OCI-LY3 (cell line): ENCODE results near the gene ARHGAP26.

ENCODE experiments used
- H2AFZ ChIP-seq: fragments of 200-600, 300-600 bp; shearing (Covaris generic); 2 replicates; pipeline ENCODE4 v1.6.0; 2014; ENCODE audit warnings: antibody characterized with exemption, low read depth, low read length
- H3K27ac ChIP-seq: fragments of 200-600, 300-600 bp; sonication (generic); 2 replicates; pipeline ENCODE4 v1.5.1; 2014; ENCODE audit warnings: mild to moderate bottlenecking, low read length, moderate library complexity, mixed read lengths
- H3K27me3 ChIP-seq: fragments of 200-600, 300-600 bp; sonication (generic); 2 replicates; pipeline ENCODE4 v1.6.1; 2014; ENCODE audit warnings: low read depth, low read length, mixed read lengths
- H3K36me3 ChIP-seq: fragments of 200-600, 300-600 bp; sonication (generic); replicated peaks from 2 replicates; pipeline ENCODE3; 2014; ENCODE audit warnings: low read depth, low read length, mixed read lengths
- H3K4me1 ChIP-seq: fragments of 300-600, 200-600 bp; sonication (generic); 2 replicates; pipeline ENCODE4 v1.6.1; 2014; ENCODE audit warnings: low read length, mixed read lengths
- H3K4me2 ChIP-seq: fragments of 200-600, 300-600 bp; sonication (generic); 2 replicates; pipeline ENCODE4 v1.6.1; 2014; ENCODE audit warnings: low read length, mixed read lengths
- H3K4me3 ChIP-seq: fragments of 300-600, 200-600 bp; sonication (generic); 2 replicates; pipeline ENCODE4 v1.5.1; 2014; ENCODE audit warnings: antibody characterized with exemption, mild to moderate bottlenecking, low read length, moderate library complexity
- H3K79me2 ChIP-seq: fragments of 300-600, 200-600 bp; shearing (Covaris generic); 2 replicates; pipeline ENCODE4 v1.6.1; 2014; ENCODE audit warnings: mild to moderate bottlenecking, low read length, mixed read lengths
- H3K9ac ChIP-seq: fragments of 300-600, 200-600 bp; shearing (Covaris generic); 2 replicates; pipeline ENCODE4 v1.6.0; 2014; ENCODE audit warnings: mild to moderate bottlenecking, low read length, moderate library complexity
- H3K9me3 ChIP-seq: fragments of 200-600, 300-600 bp; shearing (Covaris generic); 2 replicates; pipeline ENCODE4 v1.6.1; 2014; ENCODE audit warnings: low read length, mixed read lengths; ENCODE audit not compliant: insufficient read depth
- H4K20me1 ChIP-seq: fragments of 200-600, 300-600 bp; sonication (generic); 2 replicates; pipeline ENCODE4 v1.6.1; 2016; ENCODE audit warnings: low read length, mixed read lengths; ENCODE audit not compliant: insufficient read depth
- EZH2phosphoT487 ChIP-seq: fragments of 200-600 bp; shearing (Covaris generic); IDR thresholded peaks from 2 replicates; pipeline ENCODE4 v1.6.1; 2018; ENCODE audit warnings: antibody characterized with exemption, mixed run types, low read depth
- TF ChIP-seq, protein P1 (sequence below): fragments of 200-600, 300-600 bp; sonication (generic); IDR thresholded peaks from 2 replicates; pipeline ENCODE4 v1.5.1; 2014; ENCODE audit warnings: antibody characterized with exemption, low read length, low read depth

ARHGAP26 gene

DNA sequence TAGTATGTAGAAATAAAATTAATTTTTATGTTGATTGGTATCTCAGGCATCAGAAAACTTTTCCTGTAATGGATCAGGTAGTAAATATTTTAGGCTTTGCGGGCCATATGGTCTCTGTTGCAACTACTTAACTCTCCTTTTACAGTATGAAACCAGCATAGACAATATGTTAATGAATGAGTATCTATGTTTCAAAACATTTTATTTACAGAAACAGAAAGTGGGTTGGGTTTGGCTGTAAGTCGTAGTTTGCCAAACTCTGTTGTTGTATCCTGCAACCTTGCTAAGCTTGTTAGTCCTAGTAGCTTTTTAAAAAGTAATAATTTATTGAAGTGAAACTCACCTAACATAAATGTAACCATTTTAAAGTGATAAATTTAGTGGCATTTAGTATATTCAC lies 501.3 kb downstream of the ARHGAP26 start:
- no peak overlapping the region for H3K4me3 ChIP-seq
- H3K9ac ChIP-seq, result no peak overlapping the region
- H3K27ac ChIP-seq, result no peak overlapping the region
- no peak overlapping the region for H2AFZ ChIP-seq
- no peaks in the 10 kb centered on the region for H3K79me2 ChIP-seq
- H4K20me1 ChIP-seq, result no peaks in the 10 kb centered on the region
- H3K4me1 ChIP-seq, result no peaks in the 10 kb centered on the region
- no peaks in the 10 kb centered on the region for H3K27me3 ChIP-seq
- H3K4me2 ChIP-seq, result no peak overlapping the region
- peaks cover 8% of the 10 kb centered on the region for H3K36me3 ChIP-seq
- TF ChIP-seq EZH2phosphoT487, result no peak
- TF ChIP-seq, protein P1, sequence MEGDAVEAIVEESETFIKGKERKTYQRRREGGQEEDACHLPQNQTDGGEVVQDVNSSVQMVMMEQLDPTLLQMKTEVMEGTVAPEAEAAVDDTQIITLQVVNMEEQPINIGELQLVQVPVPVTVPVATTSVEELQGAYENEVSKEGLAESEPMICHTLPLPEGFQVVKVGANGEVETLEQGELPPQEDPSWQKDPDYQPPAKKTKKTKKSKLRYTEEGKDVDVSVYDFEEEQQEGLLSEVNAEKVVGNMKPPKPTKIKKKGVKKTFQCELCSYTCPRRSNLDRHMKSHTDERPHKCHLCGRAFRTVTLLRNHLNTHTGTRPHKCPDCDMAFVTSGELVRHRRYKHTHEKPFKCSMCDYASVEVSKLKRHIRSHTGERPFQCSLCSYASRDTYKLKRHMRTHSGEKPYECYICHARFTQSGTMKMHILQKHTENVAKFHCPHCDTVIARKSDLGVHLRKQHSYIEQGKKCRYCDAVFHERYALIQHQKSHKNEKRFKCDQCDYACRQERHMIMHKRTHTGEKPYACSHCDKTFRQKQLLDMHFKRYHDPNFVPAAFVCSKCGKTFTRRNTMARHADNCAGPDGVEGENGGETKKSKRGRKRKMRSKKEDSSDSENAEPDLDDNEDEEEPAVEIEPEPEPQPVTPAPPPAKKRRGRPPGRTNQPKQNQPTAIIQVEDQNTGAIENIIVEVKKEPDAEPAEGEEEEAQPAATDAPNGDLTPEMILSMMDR, result no peak
- 0 out of 2 replicates have a peak, but pooled peaks cover 7% of the 10 kb centered on the region for H3K9me3 ChIP-seq

DNA sequence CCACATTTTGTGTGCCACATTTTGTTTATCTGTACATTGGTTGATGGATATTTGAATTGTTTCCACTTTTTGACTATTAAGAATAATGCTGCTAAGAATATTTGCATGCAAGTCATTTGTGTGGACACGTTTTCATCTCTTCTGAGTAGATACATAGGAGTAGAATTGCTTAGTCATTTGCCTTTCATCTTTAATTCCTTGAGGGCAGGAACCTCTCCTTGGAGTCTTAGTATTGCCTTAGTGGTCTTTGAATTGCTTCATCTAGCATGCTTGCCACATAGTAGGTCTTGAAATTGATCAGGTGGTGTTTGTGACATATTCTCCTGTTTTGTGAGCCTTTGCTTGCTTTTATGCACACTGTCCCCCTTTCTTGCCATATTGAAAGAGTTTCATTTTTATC lies 504.8 kb downstream of the ARHGAP26 start:
- Histone ChIP-seq H3K9ac (no peak overlapping the region), H3K27ac (no peak overlapping the region)
- TF ChIP-seq EZH2phosphoT487, result no peak
- TF ChIP-seq, protein P1, result no peak

DNA sequence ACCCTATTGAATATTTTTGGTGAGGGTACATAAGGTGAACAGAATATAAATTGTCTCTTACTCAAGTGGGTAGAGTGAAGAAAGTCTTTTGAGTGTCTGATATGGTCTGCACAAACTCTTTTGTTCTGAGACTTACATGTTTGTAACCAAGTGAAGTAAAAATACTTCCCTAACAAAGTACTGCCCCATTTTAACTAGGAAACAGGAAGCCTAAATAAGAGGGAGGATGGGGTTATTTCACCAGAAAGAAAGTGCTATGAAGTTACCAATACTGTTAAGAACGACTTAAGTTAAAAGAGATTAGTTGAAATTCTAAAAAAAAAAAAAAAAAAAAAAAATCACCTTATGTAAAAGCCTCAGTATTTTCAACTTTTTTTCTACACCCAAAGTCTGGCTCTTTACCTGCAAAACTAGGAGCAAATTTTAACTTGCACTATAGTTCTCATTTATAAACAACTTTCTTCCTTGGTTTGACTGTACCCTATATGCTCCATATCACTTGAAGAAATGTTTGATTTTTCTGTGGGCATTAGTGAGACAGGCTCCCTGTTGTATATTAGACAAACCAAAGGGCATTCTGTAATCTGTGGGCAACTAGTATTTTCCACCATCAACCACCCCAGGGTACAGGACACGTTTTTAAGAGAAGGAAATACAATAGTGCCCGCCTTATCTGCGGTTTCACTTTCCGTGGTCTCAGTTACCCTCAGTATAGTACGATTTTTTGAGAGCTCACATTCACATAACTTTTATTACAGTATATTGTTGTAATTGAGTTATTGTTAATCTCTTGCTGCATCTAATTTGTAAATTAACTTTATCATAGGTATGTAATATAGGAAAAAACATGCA lies 505.6 kb downstream of the ARHGAP26 start:
- no peaks in the 10 kb centered on the region for H3K27me3 ChIP-seq
- TF ChIP-seq, protein P1, result no peak
- no peak for TF ChIP-seq EZH2phosphoT487
- H2AFZ ChIP-seq, result no peak overlapping the region
- H3K4me3 ChIP-seq, result no peak overlapping the region
- H3K4me1 ChIP-seq, result no peaks in the 10 kb centered on the region
- peaks cover 19% of the 10 kb centered on the region for H3K36me3 ChIP-seq
- H3K9ac ChIP-seq, result no peak overlapping the region
- no peaks in the 10 kb centered on the region for H3K9me3 ChIP-seq
- H3K79me2 ChIP-seq, result no peaks in the 10 kb centered on the region
- no peak overlapping the region for H3K4me2 ChIP-seq
- no peak overlapping the region for H3K27ac ChIP-seq
- no peaks in the 10 kb centered on the region for H4K20me1 ChIP-seq

More for the DNA sequence above, 504.8 kb downstream of the ARHGAP26 start:
- Histone ChIP-seq H4K20me1 (no peaks in the 10 kb centered on the region), H3K4me1 (no peaks in the 10 kb centered on the region), H3K27me3 (no peaks in the 10 kb centered on the region), H2AFZ (no peak overlapping the region), H3K36me3 (peaks cover 17% of the 10 kb centered on the region), H3K4me2 (no peak overlapping the region), H3K4me3 (no peak overlapping the region), H3K79me2 (no peaks in the 10 kb centered on the region), H3K9me3 (no peaks in the 10 kb centered on the region)

DNA sequence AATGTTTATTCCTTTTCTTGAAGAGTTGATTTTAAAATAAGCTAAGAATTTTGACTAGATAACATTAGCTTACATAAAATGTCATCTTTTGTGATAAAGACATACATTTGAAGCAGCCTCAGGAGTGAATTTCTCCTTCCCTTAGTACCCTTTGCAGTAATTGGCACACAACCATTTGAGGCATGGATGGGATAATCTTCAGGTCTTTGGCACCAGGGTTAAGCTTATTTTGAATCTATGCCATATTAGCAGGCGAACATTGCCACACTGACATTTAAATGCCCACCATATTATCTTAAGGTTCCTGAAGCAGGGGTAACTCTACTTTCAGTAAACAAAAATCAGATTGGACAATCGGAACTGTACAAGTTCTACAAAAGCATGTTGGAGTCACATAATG lies 507.4 kb downstream of the ARHGAP26 start:
- no peak overlapping the region for H3K4me3 ChIP-seq
- H3K9me3 ChIP-seq, result no peaks in the 10 kb centered on the region
- H2AFZ ChIP-seq, result no peak overlapping the region
- TF ChIP-seq, protein P1, result no peak
- TF ChIP-seq EZH2phosphoT487, result no peak
- no peaks in the 10 kb centered on the region for H3K79me2 ChIP-seq
- H3K27me3 ChIP-seq, result no peaks in the 10 kb centered on the region
- H3K4me1 ChIP-seq, result peaks cover 5% of the 10 kb centered on the region; the same call in 1 of the 2 replicates
- H4K20me1 ChIP-seq, result no peaks in the 10 kb centered on the region
- peaks cover 27% of the 10 kb centered on the region for H3K36me3 ChIP-seq
- H3K9ac ChIP-seq, result no peak overlapping the region
- no peak overlapping the region for H3K27ac ChIP-seq
- H3K4me2 ChIP-seq, result no peak overlapping the region
